ENCODE results near the gene CXCL6. TPM values are rescaled to one million over a fixed set of nuclear protein-coding genes. Genes with fewer than 3 reads are reported as not detected.
A peak's percentile ranks its signal among the peaks of the same experiment; 100 is the strongest.

CXCL6 gene
- total RNA-seq, 4 donors from 2014 or later: 1.8 to 15.8 (median 3.1) TPM; not detected in 1

DNA sequence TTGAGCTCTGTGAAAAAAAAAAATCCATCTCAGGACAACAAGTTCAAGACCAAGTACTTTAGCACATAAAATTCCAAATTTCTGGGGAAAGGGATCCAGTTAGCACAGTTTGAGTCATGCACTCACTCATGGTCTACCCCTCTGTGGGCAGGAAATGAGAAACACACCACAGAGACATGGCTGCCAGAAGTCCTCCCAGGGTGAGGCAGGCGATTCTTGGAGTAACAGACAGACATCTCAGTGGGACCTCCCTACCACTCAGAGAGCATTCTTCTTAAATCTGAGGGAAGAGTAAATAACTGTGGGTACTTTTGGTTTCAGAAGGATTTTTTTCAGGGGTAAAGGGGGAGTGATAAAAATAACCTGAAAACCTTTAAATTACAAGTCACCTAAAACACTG lies 46.8 kb downstream of the CXCL6 start:
- DNase-seq (ENCODE audit: low spot score) (no peak), ATAC-seq (ENCODE audit: low FRiP score) (no peak)
- TF ChIP-seq, protein P1, sequence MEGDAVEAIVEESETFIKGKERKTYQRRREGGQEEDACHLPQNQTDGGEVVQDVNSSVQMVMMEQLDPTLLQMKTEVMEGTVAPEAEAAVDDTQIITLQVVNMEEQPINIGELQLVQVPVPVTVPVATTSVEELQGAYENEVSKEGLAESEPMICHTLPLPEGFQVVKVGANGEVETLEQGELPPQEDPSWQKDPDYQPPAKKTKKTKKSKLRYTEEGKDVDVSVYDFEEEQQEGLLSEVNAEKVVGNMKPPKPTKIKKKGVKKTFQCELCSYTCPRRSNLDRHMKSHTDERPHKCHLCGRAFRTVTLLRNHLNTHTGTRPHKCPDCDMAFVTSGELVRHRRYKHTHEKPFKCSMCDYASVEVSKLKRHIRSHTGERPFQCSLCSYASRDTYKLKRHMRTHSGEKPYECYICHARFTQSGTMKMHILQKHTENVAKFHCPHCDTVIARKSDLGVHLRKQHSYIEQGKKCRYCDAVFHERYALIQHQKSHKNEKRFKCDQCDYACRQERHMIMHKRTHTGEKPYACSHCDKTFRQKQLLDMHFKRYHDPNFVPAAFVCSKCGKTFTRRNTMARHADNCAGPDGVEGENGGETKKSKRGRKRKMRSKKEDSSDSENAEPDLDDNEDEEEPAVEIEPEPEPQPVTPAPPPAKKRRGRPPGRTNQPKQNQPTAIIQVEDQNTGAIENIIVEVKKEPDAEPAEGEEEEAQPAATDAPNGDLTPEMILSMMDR (IDR thresholded peaks at IDR 0.05): no peak

GRCh38 chr4:73885574-73886267 lies 49.2 kb downstream of the CXCL6 start:
- peak; percentile 76 for ATAC-seq (ENCODE audit: low FRiP score)
- no peak for DNase-seq (ENCODE audit: low spot score)
- TF ChIP-seq, protein P1 (IDR thresholded peaks at IDR 0.05): no peak

Other genes starting within 250 kb of the CXCL6 start
- gene RASSF6, start 216.2 kb upstream of the CXCL6 start, total RNA-seq: under 1 TPM in 2 of 4 donors, not detected in 2; 0.31 to 0.46 TPM
- 100 to 1,000 TPM in 1 of 4 donors, 10 to 100 TPM in 1, 1 to 10 TPM in 2; 6.0 to 150 (median 10.6) TPM for gene CXCL8, start 96.1 kb upstream of the CXCL6 start, total RNA-seq
- gene PF4V1, start 16.6 kb downstream of the CXCL6 start, total RNA-seq: not detected
- 100 to 1,000 TPM in 1 of 4 donors, 10 to 100 TPM in 1, 1 to 10 TPM in 2; 2.7 to 114 (median 12.9) TPM for gene CXCL1, start 32.7 kb downstream of the CXCL6 start, total RNA-seq
- not detected for gene PF4, start 145.3 kb downstream of the CXCL6 start, total RNA-seq
- 1 to 10 TPM in 2 of 4 donors, not detected in 2; 1.9 to 3.4 TPM for gene PPBP, start 151.5 kb downstream of the CXCL6 start, total RNA-seq
- gene CXCL5, start 162.0 kb downstream of the CXCL6 start, total RNA-seq: 1 to 10 TPM in 1 of 4 donors, under 1 TPM in 1, not detected in 2; 0.56 to 1.8 TPM
- 10 to 100 TPM in 2 of 4 donors, 1 to 10 TPM in 2; 1.1 to 26.9 (median 6.7) TPM for gene CXCL3, start 202.0 kb downstream of the CXCL6 start, total RNA-seq